CD8-positive, alpha-beta memory T cell (primary cell): ENCODE data around the gene GPRIN1. TPM values are rescaled to one million over a fixed set of nuclear protein-coding genes. Genes with fewer than 3 reads are reported as not detected.
"Not testable (repeated sequence)": the region's sequence is repeated elsewhere in the genome, so short reads cannot be mapped to it uniquely, and the experiment has no call there.

Experiments
- CTCF ChIA-PET: fragments of 350-600 bp; sonication (Branson Sonifier 250); formaldehyde crosslinking; loops from one replicate; lab custom pipeline; 2021; ENCODE audit warnings: antibody characterized with exemption; lab: Charles Lee
- POLR2A ChIA-PET: fragments of 350-600 bp; sonication (Branson Sonifier 250); formaldehyde crosslinking; loops from one replicate; lab custom pipeline; 2021; ENCODE audit warnings: antibody characterized with exemption; lab: Charles Lee
- DNase-seq, 5 donors: peaks; one replicate each; pipeline versions ENCODE4 v3.0.0 to v3.0.0-alpha.2; 2020 to 2022; ENCODE audit warnings: mixed read lengths in 1 of 5
- H3K27ac ChIP-seq: one replicate; pipeline ENCODE4 v1.7.0; 2013; ENCODE audit warnings: low read depth, mild to moderate bottlenecking, low read length, moderate library complexity
- H3K27me3 ChIP-seq: 2 replicates; pipeline ENCODE4 v1.7.0; 2013; ENCODE audit warnings: low read length, mild to moderate bottlenecking; ENCODE audit not compliant: insufficient read depth, poor library complexity, severe bottlenecking
- H3K36me3 ChIP-seq: 2 replicates; pipeline ENCODE4 v1.7.0; 2013; ENCODE audit warnings: mild to moderate bottlenecking, low read length, moderate library complexity; ENCODE audit not compliant: insufficient read depth
- H3K4me1 ChIP-seq: 2 replicates; pipeline ENCODE4 v1.7.0; 2013; ENCODE audit warnings: mild to moderate bottlenecking, low read length, moderate library complexity; ENCODE audit not compliant: insufficient read depth
- H3K4me3 ChIP-seq: 2 replicates; pipeline ENCODE4 v1.7.0; 2013; ENCODE audit warnings: mild to moderate bottlenecking, low read length
- H3K9me3 ChIP-seq: 2 replicates; pipeline ENCODE4 v1.7.0; 2013; ENCODE audit warnings: mild to moderate bottlenecking, low read length
- H3K27ac Mint-ChIP-seq, 8 donors: one replicate each; pipeline ENCODE4 v1.8.0; 2020 to 2021; ENCODE audit warnings: mixed read lengths in 8 of 8, mild to moderate bottlenecking in 6 of 8, inconsistent platforms in 3 of 8, moderate library complexity in 3 of 8
- H3K27me3 Mint-ChIP-seq, 2 donors: one replicate each; pipeline ENCODE4 v1.8.0; 2020 to 2021; ENCODE audit warnings: mixed read lengths in 2 of 2, mild to moderate bottlenecking in 1 of 2, moderate library complexity in 1 of 2
- H3K36me3 Mint-ChIP-seq, 3 donors: one replicate each; pipeline ENCODE4 v1.8.0; 2020 to 2021; ENCODE audit warnings: mixed read lengths in 3 of 3, inconsistent platforms in 1 of 3, mild to moderate bottlenecking in 1 of 3
- H3K4me1 Mint-ChIP-seq, 3 donors: one replicate each; pipeline ENCODE4 v1.8.0; 2020 to 2021; ENCODE audit warnings: mixed read lengths in 3 of 3, inconsistent platforms in 1 of 3, mild to moderate bottlenecking in 1 of 3
- H3K4me3 Mint-ChIP-seq, 7 donors: one replicate each; pipeline ENCODE4 v1.8.0; 2020 to 2021; ENCODE audit warnings: mixed read lengths in 7 of 7, mild to moderate bottlenecking in 6 of 7, moderate library complexity in 4 of 7, inconsistent platforms in 2 of 7
- H3K9me3 Mint-ChIP-seq, 5 donors: one replicate each; pipeline ENCODE4 v1.8.0; 2020 to 2022; ENCODE audit warnings: mixed read lengths in 5 of 5, mild to moderate bottlenecking in 3 of 5, moderate library complexity in 2 of 5, inconsistent platforms in 1 of 5
- polyA plus RNA-seq: library from polyadenylated mRNA; unstranded; fragments of 300-500 nt; fragmentation: Illumina TruSeq; gene quantifications from one replicate; pipeline ENCODE4 v1.2.3, GENCODE V29; 2021
- total RNA-seq, 2 experiments: library from RNA; stranded (reverse); gene quantifications; one replicate each; pipeline ENCODE4 v1.2.3, GENCODE V29; 2021

GPRIN1 gene
- total and polyA plus RNA-seq, 3 experiments from 2014 or later = 0.43 to 2.7 (median 2.3) TPM

DNA sequence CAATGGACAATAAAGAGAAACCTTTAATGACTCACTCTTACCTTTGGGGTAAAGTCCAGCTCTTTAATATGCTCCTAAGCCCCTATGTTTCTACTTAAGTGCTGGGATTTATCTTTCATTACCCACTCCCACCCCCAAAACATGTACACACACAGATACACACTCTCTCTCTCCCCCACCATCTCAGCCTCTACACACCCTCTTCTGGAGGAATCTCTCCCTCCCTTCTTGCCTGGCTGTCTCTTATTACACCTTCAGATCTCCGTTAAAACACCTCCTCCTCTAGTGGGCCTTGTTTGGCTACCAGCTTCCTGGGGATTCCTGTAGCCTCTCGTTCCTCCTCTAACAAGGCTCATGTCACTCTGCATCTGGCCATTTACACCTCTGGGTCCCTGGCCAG, 6.9 kb downstream of the GPRIN1 start:
- Mint-ChIP-seq H3K4me1 (no peaks in the 10 kb centered on the region), H3K9me3 (no peaks in the 10 kb centered on the region), H3K36me3 (no peaks in the 10 kb centered on the region), H3K27ac (peak overlapping the region in 1 of 8 donors; percentile 46), H3K27me3 (peaks cover 0 to 2% of the 10 kb centered on the region in 2 donors), H3K4me3 (peak overlapping the region in 1 of 7 donors; percentile 0)
- ChIA-PET CTCF (no interaction called here), POLR2A (no interaction called here)
- no peaks in the 10 kb centered on the region for H3K4me1 ChIP-seq
- H3K27me3 ChIP-seq = no peaks in the 10 kb centered on the region
- no peak for DNase-seq
- H3K9me3 ChIP-seq = no peaks in the 10 kb centered on the region
- no peaks in the 10 kb centered on the region for H3K36me3 ChIP-seq
- no peak overlapping the region for H3K4me3 ChIP-seq
- H3K27ac ChIP-seq = no peak overlapping the region

DNA sequence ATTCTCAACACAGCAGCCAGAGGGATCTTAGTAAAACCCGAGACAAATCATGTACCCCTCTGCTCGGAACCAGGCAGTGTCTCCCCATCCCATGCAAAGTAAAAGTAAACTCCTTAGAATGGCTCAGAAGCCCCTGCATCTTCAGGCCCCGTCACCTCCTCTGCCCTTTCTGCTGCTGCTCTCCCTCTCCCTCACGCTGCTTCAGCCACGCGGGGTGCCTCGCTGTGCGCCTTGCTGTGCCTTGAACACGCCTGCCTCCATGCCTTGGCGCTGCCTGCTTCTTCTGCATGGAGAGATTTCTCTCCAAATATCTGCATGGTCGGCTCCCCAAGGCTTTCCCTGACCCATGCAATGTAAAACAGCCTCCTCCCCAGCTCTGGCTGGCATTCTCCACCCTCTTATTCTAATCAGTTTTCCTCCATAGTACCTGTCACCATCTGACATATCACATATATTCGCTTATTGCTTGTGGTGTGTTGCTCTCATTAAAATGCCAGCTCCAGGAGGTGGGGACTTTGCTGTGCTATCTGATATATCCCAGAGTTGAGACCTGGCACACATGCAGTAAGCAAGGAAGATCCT, 8.0 kb downstream of the GPRIN1 start:
- Histone ChIP-seq H3K27me3 (no peaks in the 10 kb centered on the region), H3K9me3 (no peaks in the 10 kb centered on the region), H3K4me3 (no peak overlapping the region), H3K36me3 (no peaks in the 10 kb centered on the region), H3K4me1 (no peaks in the 10 kb centered on the region), H3K27ac (no peak overlapping the region)
- no peak for DNase-seq
- H3K27ac Mint-ChIP-seq = no peak overlapping the region
- ChIA-PET POLR2A (no interaction called here), CTCF (interaction anchor here (1.1 to 1.6 kb wide), 2 partner anchors 11 to 16 kb away, joined by 3 read pairs; no protein-coding TSS in a partner anchor)
- H3K9me3 Mint-ChIP-seq = no peaks in the 10 kb centered on the region
- no peaks in the 10 kb centered on the region for H3K36me3 Mint-ChIP-seq
- H3K4me3 Mint-ChIP-seq = no peak overlapping the region
- H3K27me3 Mint-ChIP-seq = peaks cover 0 to 2% of the 10 kb centered on the region in 2 donors
- H3K4me1 Mint-ChIP-seq = no peaks in the 10 kb centered on the region

DNA sequence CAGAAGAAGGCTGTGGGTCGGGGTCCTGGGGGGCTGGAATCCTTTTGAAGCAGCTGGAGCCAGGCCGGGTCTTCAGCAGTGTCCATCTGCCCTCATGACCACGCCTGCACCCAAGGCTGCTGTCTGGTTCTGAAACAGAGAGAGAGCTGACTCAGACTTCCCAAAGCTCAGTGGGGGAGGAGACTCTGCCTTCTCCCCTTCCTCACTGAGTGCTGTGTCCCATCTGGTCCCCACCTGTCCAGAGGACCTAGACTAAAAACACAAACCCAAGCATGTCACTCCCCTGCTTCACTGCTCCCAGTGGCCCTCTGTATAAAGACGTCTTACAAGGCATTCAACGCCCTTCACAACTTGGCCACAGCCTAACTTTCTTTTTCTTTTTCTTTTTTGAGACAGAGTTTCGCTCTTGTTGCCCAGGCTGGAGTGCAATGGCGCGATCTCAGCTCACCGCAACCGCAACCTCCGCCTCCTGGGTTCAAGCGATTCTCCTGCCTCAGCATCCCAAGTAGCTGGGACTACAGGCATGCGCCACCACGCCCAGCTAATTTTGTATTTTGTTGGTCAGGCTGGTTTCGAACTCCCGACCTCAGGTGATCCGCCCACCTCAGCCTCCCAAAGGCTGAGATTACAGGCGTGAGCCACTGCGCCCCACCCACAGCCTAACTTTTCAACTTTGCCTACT, 10.1 kb downstream of the GPRIN1 start:
- POLR2A ChIA-PET, H3K4me1 ChIP-seq, H3K9me3 ChIP-seq, H3K27me3 ChIP-seq, H3K4me3 ChIP-seq, CTCF ChIA-PET, H3K4me1 Mint-ChIP-seq, H3K27me3 Mint-ChIP-seq, H3K27ac Mint-ChIP-seq, H3K36me3 ChIP-seq, H3K27ac ChIP-seq, H3K9me3 Mint-ChIP-seq, DNase-seq, H3K36me3 Mint-ChIP-seq: not testable (repeated sequence)
- H3K4me3 Mint-ChIP-seq = peak overlapping the region in 1 of 7 donors; percentile 16

DNA sequence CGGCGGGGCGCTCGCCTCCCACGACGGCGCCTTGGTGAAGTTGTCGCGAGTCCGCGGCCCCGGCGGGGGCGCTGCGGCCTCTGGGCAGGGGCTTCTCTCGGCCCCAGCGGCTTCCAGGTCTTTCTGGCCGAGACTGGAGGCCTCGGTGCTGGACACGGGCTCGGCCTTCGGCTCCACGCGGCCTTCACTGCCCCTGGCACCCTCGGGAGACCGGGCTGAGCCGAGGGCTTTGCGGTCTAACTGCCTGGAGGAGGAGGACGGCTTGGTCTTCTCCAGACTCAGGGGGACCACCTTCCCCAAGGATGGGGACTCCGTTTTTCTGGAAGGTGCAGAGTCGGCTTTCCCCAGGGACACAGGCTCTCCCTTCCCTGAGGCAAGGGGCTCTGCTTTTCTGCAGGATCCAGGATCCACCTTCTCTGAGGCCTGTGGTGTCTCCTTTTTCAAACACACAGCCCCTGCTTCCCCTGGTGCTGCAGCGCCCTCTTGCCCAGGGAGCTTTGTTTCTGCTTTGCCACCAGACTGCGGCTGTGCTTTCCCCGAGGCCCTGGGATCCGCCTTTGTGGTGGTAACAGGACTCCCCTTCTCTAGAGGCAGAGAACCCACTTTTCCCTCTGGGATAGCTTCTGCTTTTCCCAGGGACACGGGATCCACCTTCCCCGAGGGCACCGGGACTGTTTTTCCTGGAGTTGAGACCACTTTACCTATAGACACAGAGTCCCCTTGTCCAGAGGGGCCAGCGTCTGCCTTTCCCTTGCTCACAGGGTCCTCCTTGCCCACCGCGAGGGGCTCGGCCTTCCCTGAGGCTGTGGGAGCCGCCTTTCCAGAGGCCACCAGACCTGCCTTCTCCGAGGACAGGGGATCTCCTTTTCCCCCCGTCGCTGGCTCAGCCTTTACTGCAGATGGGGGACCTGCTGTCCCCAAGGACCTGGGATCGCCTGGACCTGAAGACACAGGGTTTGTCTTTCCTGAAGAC, 12.3 kb downstream of the GPRIN1 start:
- H3K9me3 ChIP-seq = no peaks in the 10 kb centered on the region
- POLR2A ChIA-PET = interaction anchor here (0.5 to 1.8 kb wide), 2 partner anchors 182 to 246 kb away, joined by 7 to 10 read pairs; partner anchors contain the start of gene CLTB
- no peaks in the 10 kb centered on the region for H3K9me3 Mint-ChIP-seq
- H3K4me1 Mint-ChIP-seq = peaks cover 3 to 9% (median 6%) of the 10 kb centered on the region in 3 donors
- peaks cover 6% of the 10 kb centered on the region for H3K4me1 ChIP-seq
- H3K27me3 ChIP-seq = no peaks in the 10 kb centered on the region
- H3K36me3 Mint-ChIP-seq = no peaks in the 10 kb centered on the region
- peak overlapping the region in 6 of 7 donors; percentile 19 to 74 (median 44) for H3K4me3 Mint-ChIP-seq
- H3K36me3 ChIP-seq = no peaks in the 10 kb centered on the region
- H3K27ac Mint-ChIP-seq = peak overlapping the region in 1 of 8 donors; percentile 57
- no peak for DNase-seq
- H3K27me3 Mint-ChIP-seq = peaks cover 2 to 4% of the 10 kb centered on the region in 2 donors
- H3K4me3 ChIP-seq = no peak overlapping the region
- H3K27ac ChIP-seq = no peak overlapping the region
- CTCF ChIA-PET = interaction anchor here (0.8 to 2.7 kb wide), 9 partner anchors 11 to 182 kb away, joined by 3 to 24 read pairs (median 7); partner anchors contain the start of gene CLTB

DNA sequence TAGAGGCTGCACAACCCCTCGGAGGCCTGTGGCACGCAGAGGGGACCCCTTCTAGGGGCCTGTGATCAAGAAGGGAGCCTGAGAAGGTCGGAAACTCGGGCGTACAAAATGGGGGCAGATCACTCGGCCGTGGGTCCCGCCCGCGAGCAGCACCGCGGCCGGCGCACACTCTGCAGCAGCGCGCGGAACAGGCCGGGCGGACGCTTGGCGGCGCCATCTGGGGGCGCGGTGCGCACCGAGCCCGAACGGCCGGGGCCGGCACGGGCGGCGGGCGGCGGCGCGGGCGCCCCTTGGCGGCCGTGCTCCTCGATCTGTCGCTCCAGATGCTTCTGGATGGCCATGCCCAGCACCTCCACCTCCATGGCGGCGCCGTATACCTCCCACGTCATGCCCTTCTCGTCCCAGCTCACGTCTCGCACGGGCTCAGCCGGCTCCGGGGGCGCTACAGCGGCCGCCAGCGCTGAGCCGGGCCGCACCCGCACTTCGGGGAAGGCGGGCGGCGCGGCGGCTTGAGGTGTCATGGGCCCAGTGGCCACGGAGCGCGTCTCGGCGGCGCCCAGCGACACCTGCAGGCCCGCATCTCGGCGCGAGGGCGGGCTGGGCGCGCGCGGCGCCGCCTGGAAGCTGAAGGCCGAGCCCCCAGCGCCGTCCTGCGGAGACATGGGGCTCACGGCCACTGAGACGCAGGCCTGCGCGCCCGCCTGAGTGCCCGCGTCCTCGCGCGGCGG, 13.1 kb downstream of the GPRIN1 start:
- H3K9me3 Mint-ChIP-seq = no peaks in the 10 kb centered on the region
- peak overlapping the region in 2 of 8 donors; percentile 52 to 70 for H3K27ac Mint-ChIP-seq
- Histone ChIP-seq H3K27ac (no peak overlapping the region), H3K4me1 (peaks cover 6% of the 10 kb centered on the region), H3K9me3 (no peaks in the 10 kb centered on the region), H3K36me3 (no peaks in the 10 kb centered on the region), H3K4me3 (peak overlapping the region; percentile 37), H3K27me3 (no peaks in the 10 kb centered on the region)
- H3K4me3 Mint-ChIP-seq = peak overlapping the region; percentile 64 to 84 (median 78)
- H3K4me1 Mint-ChIP-seq = peaks cover 3 to 9% (median 6%) of the 10 kb centered on the region in 3 donors
- DNase-seq = peak; percentile 44 to 76 (median 70)
- H3K36me3 Mint-ChIP-seq = no peaks in the 10 kb centered on the region
- peaks cover 2 to 4% of the 10 kb centered on the region in 2 donors for H3K27me3 Mint-ChIP-seq
- ChIA-PET CTCF (interaction anchor here (0.8 to 2.7 kb wide), 15 partner anchors 10 to 235 kb away, joined by 3 to 24 read pairs (median 3); partner anchors contain the start of gene CLTB), POLR2A (interaction anchor here (0.5 to 1.8 kb wide), 2 partner anchors 181 to 245 kb away, joined by 7 to 10 read pairs; partner anchors contain the start of gene CLTB)

DNA sequence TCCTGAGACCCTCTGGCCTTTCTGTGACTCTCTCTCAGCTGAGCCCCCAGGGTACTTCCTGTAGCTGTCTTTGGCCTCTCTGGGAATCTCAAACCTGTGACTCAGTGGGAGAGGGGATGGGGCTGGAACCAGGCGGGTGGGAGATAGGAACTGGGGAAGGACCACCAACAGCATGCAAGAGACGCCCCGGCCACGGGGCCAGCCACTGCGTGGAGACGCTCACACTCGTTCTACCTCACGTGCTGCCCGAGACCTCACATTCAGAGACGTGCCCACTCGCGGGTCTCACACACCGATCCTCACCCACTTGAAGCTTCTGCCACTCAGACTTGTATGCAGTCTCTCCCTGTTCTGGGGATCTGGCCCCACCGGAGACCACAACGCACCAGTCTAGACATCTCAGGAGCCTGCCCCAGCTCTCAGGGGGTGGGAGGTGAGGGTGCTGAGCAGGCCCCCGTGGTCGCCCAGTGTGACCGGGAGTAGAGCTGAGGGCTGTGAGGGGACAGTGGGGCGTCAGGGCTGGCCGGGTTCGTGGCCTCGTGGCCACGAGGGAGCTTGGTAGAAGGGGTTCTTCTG, 13.8 kb downstream of the GPRIN1 start:
- no peak overlapping the region for H3K27ac ChIP-seq
- H3K36me3 ChIP-seq = no peaks in the 10 kb centered on the region
- Mint-ChIP-seq H3K27ac (peak overlapping the region in 3 of 8 donors; percentile 24 to 70 (median 35)), H3K4me3 (peak overlapping the region; percentile 64 to 84 (median 78)), H3K27me3 (peaks cover 2 to 4% of the 10 kb centered on the region in 2 donors), H3K36me3 (no peaks in the 10 kb centered on the region), H3K9me3 (no peaks in the 10 kb centered on the region), H3K4me1 (peaks cover 3 to 9% (median 6%) of the 10 kb centered on the region in 3 donors)
- H3K9me3 ChIP-seq = no peaks in the 10 kb centered on the region
- H3K27me3 ChIP-seq = no peaks in the 10 kb centered on the region
- ChIA-PET CTCF (interaction anchor here (0.9 to 2.7 kb wide), 14 partner anchors 9 to 234 kb away, joined by 3 to 24 read pairs (median 3); partner anchors contain the start of gene CLTB), POLR2A (interaction anchor here (1.8 kb wide), 1 partner anchor 180 kb away, joined by 7 read pairs; the partner anchor contains the start of gene CLTB)
- DNase-seq = no peak
- H3K4me1 ChIP-seq = peaks cover 6% of the 10 kb centered on the region
- H3K4me3 ChIP-seq = peak overlapping the region; percentile 37
